Effector CD8-positive, alpha-beta T cell (primary cell): ENCODE results near the gene TRNT1.

Experiments used
- DNase-seq: peaks from one replicate; lab custom pipeline; 2025; lab: John Stamatoyannopoulos, UW

Gene TRNT1

DNA sequence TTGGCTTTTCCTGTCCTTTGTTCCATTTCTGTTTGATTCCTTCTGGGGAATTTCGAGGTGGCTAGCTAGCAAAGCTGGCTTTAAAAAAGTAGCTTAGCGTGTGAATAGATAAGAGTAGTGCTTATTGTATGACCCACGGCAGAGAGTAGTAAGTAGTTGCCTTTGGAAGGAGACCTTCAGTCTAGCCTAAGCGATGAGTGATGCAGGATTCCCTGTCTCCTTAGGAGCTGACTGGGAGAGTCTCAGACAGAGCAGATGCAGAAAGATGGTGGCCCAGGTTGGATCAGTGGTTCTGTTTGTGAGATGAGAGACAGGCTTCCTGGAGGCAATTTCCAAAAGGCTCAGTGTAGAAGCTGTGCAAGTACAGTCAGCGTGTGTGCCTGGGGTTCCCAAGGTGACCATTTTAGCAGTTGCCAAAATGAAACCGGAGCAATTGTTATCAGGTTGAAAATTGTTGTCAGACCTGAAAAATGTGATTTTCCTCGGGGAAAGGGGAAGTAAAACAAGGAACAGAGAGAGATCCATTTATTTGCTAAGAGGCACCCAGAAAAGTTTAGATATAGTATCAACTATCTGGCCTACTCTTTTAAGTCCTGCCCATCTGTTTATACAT is 15.9 kb upstream of the TRNT1 start:
- DNase-seq: no peak

DNA sequence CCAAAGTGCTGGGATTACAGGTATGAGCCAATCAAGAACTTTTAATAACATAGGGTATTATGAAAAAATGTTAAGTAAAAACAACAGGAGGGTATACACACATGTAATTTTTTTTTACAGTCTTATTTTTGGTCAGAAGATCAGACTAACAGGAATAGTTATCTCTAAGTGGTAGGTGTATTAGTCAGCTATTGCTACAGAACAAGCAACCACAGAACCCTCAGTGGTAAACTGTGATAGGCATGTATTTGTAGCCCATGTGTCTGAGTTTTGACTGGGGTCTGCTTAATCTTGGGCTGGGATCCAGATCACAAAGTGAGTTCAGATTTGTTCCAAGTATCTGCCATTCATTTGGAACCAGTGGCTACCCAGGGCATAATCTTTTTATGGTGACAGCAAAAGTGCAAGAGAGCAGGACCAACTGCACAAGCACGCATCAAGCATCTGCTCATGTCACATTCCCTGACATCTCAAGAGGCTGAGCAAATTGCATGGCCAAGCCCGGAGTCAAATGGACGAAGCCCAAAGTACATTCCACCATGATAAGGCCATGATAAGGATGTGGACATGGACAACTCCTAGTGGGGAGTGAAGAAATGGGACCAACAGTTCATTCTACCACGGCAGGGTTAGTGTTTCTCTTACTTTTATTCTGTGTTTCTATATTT is 13.6 kb upstream of the TRNT1 start:
- no peak for DNase-seq

DNA sequence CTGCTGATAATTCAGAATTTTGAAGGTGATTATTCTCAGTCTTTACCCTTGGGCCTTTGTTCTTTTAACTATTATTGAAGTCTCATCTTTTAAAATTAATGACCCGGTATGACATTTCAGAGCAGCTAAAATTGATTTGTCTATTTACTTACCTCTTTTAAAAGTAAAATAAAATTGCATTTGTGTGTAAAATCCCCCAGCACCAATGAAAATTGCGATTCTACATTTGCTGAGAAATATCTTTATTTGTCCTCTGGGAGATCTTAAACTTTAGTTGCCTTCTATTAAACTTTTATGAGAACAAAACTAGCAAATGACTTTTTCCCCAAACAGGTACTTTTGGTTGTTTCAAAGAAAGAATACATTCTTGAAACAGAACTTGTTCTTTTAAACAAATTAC is 9.1 kb upstream of the TRNT1 start:
- DNase-seq: no peak

DNA sequence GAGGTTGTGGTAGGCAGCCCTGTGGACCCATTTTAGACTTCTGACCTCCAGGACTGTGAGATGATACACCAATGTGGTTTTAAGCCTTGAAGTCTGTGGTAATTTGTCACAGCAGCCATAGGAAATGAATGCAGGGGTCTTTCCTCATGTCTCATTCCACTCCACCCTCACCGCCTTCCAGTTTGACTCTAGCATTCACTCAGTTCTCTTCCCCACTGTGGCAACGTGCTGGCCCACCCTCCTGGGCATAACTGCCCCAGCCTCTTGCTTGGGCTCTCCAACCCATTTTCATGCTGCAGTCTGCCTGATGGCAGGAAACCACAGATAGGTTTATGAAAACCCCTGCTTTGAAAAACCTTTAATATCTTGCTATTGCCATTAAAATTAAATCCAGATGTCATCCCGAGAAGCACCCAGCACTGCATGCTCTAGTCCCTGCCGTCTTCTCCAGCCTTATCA is 7.3 kb upstream of the TRNT1 start:
- DNase-seq: no peak

DNA sequence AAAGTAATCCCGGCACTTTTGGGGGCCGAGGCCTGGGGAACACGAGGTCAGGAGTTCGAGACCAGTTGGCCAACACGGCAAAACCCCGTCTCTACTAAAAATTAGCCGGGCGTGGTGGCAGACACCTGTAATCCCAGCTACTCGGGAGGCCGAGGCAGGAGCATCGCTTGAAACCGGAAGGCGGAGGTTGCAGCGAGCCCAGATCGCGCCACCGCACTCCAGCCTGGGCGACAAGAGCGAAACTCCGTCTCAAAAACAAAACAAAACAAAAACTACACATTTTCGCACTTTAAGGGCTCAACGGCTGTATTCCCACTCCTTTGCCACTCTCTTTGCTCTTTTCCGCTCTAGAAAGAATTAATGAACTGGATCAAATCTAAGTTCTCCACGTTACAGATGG is 763 bp upstream of the TRNT1 start:
- DNase-seq: no peak

DNA sequence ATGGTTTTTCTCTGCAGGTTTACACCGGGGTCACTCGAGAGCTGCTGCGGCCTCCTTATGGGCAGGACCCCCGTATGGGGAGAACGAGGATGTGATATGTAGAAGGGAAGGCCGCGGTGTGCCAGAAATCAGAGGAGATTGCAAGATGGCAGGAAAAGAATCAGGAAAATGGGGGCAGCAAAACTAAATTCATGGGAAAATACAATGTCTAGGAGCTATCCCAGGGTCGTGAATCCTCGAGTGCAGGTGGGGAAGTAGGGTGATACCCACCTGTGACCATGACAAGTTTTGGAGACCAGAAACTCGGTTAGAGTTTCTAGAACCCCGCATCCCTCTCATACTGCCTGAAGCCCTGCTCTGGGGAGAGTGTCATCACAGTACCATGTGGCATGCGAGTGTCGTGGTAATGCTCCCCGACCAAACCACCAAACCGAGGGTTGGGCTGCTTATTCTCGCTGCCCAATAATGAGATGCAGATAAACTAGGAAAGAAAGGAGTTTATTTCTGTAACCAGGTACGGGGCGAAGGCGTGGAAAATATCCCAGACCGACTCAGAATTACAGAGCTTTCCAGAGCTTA is 781 bp downstream of the TRNT1 start:
- no peak for DNase-seq

DNA sequence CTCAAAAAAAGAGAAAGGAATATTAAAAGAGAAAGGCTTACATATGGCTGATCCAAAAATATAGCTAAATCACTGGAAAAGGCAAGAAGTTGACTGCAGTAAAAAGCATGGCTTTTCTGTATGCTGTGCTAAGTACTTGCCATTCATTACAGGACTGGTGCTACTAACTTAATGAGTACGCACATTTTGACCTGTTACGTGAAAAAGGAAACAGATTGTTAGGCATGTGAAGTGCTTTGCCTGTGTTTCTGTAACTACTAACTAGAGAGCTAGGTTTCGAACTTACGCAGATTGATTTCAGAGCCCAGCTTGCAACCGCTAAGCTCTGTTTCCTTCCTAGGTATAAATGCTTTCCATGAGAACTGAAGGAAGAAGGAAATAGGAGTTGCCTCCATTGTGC is 2.8 kb downstream of the TRNT1 start:
- no peak for DNase-seq

DNA sequence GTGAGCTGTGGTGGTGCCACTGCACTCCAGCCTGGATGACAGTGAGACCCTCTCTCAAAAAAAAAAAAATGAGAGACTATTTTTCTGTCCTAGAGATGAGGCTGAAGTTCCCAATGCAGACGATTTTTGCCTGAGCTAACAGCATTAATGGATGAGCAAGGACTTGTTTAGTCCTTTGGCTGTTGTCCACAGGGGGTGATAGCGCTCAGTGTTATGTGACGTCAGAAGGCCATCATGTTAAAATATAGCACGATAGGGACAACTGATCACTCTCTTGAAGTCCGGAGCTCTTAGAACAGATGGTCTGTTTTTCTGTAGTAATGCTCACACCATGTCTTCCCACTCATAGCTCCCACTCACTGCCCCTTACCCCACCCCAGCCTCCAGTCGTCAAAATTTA is 6.8 kb downstream of the TRNT1 start:
- DNase-seq: no peak

DNA sequence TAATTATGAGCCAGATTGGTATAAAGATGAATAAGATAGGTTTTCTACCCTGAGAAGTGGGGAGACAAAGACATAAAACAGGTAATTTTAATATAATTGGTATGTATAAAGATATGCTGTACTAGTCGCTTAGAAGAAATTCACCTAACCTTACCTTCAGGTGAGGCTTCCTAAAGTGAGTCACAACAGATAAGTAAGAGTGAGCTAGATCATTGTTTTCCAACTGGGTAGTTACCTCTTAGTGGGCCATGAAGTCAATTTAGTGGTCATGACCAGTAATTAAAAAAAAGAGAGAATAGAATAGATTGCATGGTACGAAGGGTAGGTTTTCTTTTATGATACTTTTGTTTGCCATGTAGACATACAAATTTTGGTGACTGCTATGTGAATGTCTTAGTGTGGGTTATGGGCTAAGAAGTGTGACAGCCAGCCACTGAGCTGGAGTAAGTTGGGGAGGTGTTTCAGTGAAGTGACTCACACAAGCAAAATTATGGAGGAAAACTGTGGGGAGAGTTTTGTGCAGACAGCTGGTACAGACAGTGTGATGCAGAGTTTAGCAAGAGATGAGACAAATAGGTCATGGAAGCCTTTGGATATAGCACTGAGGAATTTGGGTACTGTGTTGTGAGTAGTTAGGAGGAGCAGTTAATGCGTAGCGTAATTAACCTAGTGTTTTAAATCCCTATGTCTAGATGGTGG is 8.2 kb downstream of the TRNT1 start:
- no peak for DNase-seq

DNA sequence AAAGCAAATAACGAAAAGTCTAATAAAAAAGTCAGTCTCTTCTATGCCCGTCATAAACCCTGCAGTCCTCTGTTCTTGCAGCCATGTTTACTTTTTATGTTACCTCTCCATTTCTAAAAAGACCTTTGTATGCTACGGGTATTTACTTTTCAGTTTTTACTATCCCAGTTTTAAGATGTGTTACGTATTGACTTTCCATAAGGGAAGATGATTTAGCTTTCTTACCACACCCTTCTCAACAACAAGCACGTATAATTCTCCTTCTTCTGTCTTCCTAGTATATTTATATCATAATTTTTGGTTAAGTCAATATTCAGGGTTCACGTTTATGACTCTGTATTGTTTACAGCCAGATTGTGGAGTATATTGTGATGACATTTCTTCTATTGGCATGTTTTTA is 10.8 kb downstream of the TRNT1 start:
- DNase-seq: no peak

DNA sequence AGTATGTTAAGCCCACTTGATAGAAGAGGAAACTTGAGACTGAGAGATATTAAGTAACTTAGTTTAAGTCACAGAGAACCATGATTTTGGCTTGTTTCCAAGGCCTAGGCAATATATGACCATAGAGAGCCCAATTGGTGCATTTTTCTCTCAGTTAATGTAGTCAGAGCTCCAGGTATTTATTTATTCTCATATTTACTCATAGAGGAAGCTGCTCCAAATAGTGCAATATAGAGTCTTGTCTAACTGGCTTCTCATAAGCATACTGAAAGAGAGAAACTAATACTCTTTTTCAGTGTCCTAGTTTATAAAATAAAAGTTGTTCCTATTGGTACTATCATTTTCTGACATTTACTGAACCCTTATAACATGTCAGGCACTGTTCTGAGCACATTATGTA is 15.2 kb downstream of the TRNT1 start:
- no peak for DNase-seq

DNA sequence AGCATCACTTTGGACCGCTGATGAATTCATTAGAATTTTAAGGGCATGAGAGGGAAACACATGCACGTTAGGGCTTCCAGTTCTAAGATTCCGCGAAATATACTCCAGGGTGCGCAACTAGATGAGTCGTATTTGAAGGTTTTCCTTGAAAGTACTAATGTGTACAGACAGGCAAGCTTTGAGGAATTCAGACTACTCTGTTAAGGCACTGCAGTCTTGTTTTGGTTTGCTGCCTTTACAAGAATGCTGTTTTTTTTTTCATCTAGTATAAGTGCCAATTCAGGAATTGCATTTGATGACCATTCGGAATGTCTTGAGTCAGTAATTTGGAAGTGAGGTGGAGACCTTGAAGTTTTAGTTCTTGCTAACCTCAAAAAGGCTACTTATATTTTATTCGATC is 19.1 kb downstream of the TRNT1 start:
- no peak for DNase-seq

DNA sequence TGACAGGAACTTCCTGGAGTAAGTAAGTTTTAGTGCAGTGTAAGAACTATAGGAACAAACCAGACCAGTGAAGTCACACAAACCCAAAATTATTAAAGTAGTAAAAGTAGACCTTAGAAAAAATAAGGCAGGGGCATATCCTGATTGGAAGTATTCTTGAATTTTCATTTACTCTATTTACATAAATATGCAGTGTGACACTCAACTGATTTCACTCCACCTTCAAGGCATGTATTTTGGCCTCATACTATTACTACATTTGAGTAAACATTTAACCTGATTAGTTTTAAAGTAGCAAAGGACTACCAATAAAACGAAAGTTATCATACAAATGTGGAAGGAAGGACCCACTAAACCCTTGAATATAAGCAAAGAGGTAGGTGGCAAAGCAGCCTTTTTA is 22.8 kb downstream of the TRNT1 start:
- no peak for DNase-seq

DNA sequence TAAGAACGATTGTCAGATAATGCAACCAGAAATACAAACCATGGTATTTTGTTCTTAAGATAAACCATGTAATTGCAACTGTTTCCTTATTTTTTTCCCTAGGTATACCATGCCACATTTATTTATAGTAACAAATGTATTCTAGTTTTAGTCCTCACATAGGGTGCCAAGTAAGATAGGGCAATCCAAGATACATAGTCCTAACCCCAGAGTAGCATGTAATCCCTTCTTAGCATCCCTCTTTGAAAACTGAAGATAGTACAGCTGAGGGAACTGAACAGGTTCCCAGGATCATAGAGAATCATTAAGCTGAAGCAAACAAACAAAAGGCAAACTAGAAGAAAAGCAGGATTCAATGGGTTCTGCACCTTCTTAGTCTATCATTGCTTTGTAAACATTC is 24.8 kb downstream of the TRNT1 start:
- DNase-seq: no peak

DNA sequence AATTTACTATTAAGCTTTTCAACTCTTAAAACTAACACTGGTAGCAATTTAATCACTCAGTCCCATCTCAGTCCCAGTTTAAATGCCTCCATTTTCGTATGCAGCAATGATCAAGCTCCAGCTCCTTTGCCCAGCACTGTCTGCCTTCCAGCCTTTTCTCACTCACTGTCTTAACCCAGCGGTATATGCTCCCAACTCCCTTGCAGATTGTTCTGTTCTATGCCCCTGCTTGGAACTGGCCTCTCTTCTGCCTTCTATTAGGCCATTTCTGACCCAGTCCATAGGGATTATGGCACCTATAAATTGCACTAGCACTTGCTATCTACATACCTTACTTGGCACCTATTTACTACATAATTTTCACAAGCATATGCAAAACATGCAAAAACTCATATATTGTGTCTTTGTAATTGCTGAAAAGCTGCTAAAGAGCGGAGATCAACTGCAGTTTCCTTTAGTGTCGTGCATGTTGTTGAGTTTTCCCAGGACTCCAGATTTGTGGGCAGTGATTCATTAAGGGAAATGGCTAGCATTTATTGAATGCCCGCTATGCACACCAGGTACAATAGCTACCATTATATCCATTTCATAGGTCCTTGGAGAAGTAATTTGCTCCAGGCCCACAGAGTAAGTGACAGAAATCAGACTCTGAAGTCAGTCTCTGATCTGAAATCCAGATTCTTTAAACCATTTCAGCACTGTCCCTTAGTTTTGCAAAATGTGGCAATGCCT is 28.3 kb downstream of the TRNT1 start:
- no peak for DNase-seq

DNA sequence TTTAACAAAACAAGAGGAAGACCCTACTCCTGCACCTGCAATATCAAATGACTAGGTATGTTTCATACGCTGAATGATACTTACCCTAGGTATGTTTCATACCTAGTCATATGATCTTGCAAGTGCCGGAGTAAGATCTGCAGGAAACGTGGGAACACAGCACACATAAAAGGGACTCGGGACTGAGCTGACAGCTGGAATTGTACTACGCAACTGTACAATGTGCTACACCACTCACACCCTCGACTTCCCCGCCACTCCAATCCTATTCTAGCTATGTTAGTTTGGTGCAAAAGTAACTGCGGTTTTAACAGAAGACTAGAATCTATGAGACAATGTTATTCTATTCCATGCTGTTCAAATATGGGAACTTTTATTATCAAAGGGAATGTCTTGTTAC is 30.7 kb downstream of the TRNT1 start:
- DNase-seq: no peak

DNA sequence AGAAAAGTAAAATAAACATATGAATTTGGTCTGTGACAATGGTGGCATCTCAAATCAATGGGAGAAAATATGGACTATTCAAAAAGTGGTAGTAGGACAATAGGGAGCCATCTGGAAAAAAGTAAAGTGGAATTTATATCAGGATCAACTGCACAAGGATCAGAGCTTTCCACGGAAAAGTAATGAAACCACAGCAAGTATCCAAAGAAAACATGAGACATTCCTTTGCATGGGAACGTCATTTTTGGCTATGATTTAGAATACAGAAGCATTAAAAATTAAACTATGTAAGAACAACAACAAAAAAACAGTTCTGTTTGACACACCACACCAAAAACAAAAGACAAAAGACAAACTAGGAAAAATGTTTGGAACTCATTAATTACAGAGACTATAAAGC is 34.1 kb downstream of the TRNT1 start:
- DNase-seq: no peak

DNA sequence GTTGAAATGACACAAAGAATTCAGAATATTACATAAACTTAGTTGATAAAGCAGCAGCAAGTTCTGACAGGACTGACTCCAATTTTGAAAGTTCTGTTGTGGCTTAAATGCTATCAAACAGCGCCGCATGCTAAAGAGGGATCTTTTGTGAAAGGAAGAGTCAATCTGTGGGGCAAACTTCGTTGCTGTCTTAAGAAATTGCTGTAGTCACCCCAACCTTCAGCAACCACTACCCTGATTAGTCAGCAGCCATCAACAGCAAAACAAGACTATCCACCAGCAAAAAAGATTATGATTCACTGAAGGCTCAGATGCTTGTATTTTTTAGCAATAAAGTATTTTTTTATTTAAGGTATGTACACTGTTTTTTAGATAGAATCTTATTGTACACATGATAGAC is 38.5 kb downstream of the TRNT1 start:
- DNase-seq: no peak

DNA sequence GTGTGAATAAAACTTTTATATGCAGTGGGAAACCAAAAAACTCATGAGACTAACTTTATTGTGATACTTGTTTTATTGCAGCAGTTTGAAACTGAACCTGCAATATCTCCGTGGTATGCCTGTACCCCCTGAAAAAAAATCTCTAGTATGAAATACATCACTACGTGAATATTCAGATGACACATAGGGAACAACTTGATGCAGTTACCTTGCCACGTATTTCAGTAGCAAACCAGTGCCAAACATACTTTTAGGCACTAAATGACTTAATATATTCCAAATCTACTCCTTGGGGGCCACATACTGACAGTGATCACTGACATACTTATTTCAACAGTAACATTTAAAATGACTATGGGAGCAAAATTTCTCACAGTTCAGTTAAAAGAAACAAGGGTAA is 38.9 kb downstream of the TRNT1 start:
- no peak for DNase-seq

DNA sequence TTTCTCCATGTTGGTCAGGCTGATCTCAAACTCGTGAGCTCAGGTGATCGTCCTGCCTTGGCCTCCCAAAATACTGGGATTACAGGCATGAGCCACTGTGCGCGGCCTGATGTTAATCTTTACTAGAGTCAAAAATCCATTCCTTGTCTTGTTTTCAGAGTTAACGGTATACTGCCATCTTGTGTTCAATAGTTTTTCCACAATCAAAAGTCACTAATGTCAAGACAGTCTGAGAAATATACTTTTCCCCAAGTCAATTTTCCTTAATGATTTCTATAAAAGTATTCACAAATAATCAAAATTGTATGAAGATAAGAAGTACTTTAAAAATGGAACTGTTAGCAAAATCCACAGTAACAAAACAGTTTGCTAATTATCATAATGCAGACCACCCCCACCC is 44.3 kb downstream of the TRNT1 start:
- no peak for DNase-seq

DNA sequence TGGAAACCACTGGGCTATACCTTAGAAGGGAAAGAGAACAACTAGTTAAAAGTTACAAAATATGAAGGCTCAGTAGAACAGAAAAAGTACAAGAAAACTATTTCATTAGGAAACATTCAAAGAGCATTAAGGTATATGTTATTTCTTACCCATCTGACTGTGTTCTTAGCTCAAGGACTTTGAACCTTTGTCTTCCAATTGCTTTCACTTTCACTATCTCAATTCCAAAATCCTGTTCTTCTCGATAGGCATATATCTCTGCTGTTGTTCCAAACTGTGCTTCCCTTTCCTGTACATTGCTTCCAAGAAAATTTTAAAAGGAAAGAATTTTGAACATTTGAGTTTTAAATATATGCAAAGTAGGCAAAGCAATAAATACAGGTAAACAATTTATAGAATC is 45.9 kb downstream of the TRNT1 start:
- DNase-seq: no peak

DNA sequence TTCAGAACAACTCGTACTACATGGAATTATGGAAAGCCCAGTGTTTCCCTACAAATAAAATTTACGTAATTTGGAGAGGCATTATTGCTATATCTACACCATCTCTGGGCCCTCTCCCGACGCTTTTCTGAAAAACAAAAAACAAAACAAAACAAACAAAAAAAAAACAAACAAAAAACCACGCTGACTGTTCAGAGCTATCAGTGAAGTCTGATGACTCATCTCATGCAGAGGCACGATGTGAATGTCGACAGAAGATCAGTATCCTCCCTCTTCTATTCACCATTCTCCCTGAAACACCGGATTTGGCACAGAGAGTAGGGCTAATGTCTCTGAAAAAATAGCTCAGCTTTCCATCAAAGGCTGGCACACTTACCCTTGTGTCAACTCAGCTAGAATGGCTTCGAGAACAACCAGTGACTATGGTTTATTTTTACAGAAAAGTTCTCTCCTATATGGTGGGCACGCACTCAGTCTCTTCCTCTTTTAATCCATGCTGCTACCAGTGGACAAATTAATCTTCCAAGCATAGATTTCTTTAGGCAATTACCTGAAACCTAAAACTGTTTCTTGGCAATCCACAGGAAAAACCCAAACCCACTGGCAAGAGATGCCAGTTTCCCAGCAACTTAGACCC is 51.2 kb downstream of the TRNT1 start:
- DNase-seq: no peak
